CD4-positive, alpha-beta T cell (primary cell): ENCODE data around the gene DES. TPM values are rescaled to one million over a fixed set of nuclear protein-coding genes. Genes with fewer than 3 reads are reported as not detected.

ENCODE experiments used
- ATAC-seq: fragments of 200-7000 bp; cut with Tn5 transposase; one replicate; pipeline ENCODE4 v1.10.0; 2022; ENCODE audit warnings: mild to moderate bottlenecking; ENCODE audit not compliant: poor library complexity
- CTCF ChIA-PET: fragments of 350-600 bp; sonication (Branson Sonifier 250); formaldehyde crosslinking; loops from one replicate; lab custom pipeline; 2021; ENCODE audit warnings: antibody characterized with exemption, inconsistent platforms; lab: Charles Lee
- POLR2A ChIA-PET: fragments of 350-600 bp; sonication (Branson Sonifier 250); formaldehyde crosslinking; loops from one replicate; lab custom pipeline; 2021; ENCODE audit warnings: antibody characterized with exemption, inconsistent platforms; lab: Charles Lee
- DNase-seq, 14 experiments: peaks; one replicate each; pipeline ENCODE4 v3.0.0-alpha.2; 2013 to 2020; ENCODE audit warnings: mixed read lengths in 2 of 14
- H3K27ac ChIP-seq, 2 donors: one replicate each; pipeline versions ENCODE4 v1.5.1 to v1.7.0; 2013; ENCODE audit warnings: low read length in 2 of 2, low read depth in 1 of 2, mild to moderate bottlenecking in 1 of 2
- H3K27me3 ChIP-seq, 2 experiments: 1 replicate in 1 of 2; 2 replicates in 1 of 2; pipeline versions ENCODE4 v1.6.1 to v1.7.0; 2013; ENCODE audit warnings: low read length in 2 of 2, control low read depth in 1 of 2, mild to moderate bottlenecking in 1 of 2, moderate library complexity in 1 of 2; ENCODE audit not compliant: insufficient read depth in 2 of 2, control insufficient read depth in 1 of 2
- H3K36me3 ChIP-seq: one replicate; pipeline ENCODE4 v1.6.1; 2013; ENCODE audit warnings: low read length, control low read depth; ENCODE audit not compliant: insufficient read depth
- H3K4me1 ChIP-seq: one replicate; pipeline ENCODE4 v1.6.1; 2013; ENCODE audit warnings: low read length, control low read depth; ENCODE audit not compliant: insufficient read depth
- H3K4me3 ChIP-seq: one replicate; pipeline ENCODE4 v1.5.1; 2013; ENCODE audit warnings: mild to moderate bottlenecking, low read length, moderate library complexity
- H3K9me3 ChIP-seq, 2 experiments: 1 replicate in 1 of 2; 2 replicates in 1 of 2; pipeline versions ENCODE4 v1.6.1 to v1.7.0; 2013; ENCODE audit warnings: low read length in 2 of 2, mild to moderate bottlenecking in 2 of 2, control low read depth in 1 of 2, moderate library complexity in 1 of 2; ENCODE audit not compliant: control insufficient read depth in 1 of 2, insufficient read depth in 1 of 2
- H3K27ac Mint-ChIP-seq: one replicate; pipeline ENCODE4 v1.8.0; 2020; ENCODE audit warnings: mixed read lengths
- H3K27me3 Mint-ChIP-seq: one replicate; pipeline ENCODE4 v1.8.0; 2021; ENCODE audit warnings: mixed read lengths
- H3K36me3 Mint-ChIP-seq: one replicate; pipeline ENCODE4 v1.8.0; 2021; ENCODE audit warnings: low read depth, mixed read lengths
- H3K4me1 Mint-ChIP-seq: one replicate; pipeline ENCODE4 v1.8.0; 2021; ENCODE audit warnings: low read depth, mixed read lengths
- H3K4me3 Mint-ChIP-seq: one replicate; pipeline ENCODE4 v1.8.0; 2020; ENCODE audit warnings: mild to moderate bottlenecking, mixed read lengths
- H3K9me3 Mint-ChIP-seq: one replicate; pipeline ENCODE4 v1.8.0; 2020; ENCODE audit warnings: mixed read lengths
- intact Hi-C, 2 experiments: fragments of 100-400 bp; cut with DNase I in 1 of 2; cut with micrococcal nuclease in 1 of 2; formaldehyde crosslinking; loops; one replicate each; pipeline versions ENCODE4 v1.15.1 to v1.9.0; 2023 to 2025; cut with DNase I, micrococcal nuclease
- total RNA-seq, 174 experiments: library from RNA in 2 of 174; stranded (reverse) in 2 of 174; gene quantifications; one replicate each; pipeline ENCODE4 v1.2.3 and lab custom pipeline; 2021 to 2026
- TF ChIP-seq, protein P1 (sequence below): fragments of 200-600 bp; IDR thresholded peaks from one replicate; pipeline ENCODE4 v1.8.0; 2022; ENCODE audit warnings: antibody characterized with exemption, mild to moderate bottlenecking

The DES gene
- total RNA-seq, 2 experiments from 2014 or later = not detected

DNA sequence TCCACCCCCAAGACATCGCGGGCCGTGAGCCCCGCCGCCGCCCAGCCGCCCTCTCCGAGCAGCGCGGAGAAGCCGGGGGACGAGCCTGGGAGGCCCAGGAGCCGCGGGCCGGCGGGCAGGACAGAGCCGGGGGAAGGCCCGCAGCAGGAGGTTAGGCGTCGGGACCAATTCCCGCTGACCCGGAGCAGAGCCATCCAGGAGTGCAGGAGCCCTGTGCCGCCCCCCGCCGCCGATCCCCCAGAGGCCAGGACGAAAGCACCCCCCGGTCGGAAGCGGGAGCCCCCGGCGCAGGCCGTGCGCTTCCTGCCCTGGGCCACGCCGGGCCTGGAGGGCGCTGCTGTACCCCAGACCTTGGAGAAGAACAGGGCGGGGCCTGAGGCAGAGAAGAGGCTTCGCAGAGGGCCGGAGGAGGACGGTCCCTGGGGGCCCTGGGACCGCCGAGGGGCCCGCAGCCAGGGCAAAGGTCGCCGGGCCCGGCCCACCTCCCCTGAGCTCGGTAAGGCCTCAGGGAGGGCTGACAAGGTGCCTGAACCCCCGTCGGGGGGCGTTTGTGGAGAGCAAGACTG is 30.7 kb downstream of the DES start:
- Histone ChIP-seq H3K27ac (no peak overlapping the region), H3K4me1 (no peaks in the 10 kb centered on the region), H3K27me3 (peaks cover 26 to 35% of the 10 kb centered on the region in 2 experiments), H3K36me3 (no peaks in the 10 kb centered on the region), H3K9me3 (peaks cover 0 to 4% of the 10 kb centered on the region in 2 experiments), H3K4me3 (no peak overlapping the region)
- POLR2A ChIA-PET = no interaction called here
- DNase-seq (peak in 1 of 14 experiments; percentile 11), ATAC-seq (no peak)
- no peaks in the 10 kb centered on the region for H3K36me3 Mint-ChIP-seq
- intact Hi-C loops = no loop called here
- H3K4me3 Mint-ChIP-seq = no peak overlapping the region
- no peak overlapping the region for H3K27ac Mint-ChIP-seq
- H3K4me1 Mint-ChIP-seq = no peaks in the 10 kb centered on the region
- TF ChIP-seq, protein P1, sequence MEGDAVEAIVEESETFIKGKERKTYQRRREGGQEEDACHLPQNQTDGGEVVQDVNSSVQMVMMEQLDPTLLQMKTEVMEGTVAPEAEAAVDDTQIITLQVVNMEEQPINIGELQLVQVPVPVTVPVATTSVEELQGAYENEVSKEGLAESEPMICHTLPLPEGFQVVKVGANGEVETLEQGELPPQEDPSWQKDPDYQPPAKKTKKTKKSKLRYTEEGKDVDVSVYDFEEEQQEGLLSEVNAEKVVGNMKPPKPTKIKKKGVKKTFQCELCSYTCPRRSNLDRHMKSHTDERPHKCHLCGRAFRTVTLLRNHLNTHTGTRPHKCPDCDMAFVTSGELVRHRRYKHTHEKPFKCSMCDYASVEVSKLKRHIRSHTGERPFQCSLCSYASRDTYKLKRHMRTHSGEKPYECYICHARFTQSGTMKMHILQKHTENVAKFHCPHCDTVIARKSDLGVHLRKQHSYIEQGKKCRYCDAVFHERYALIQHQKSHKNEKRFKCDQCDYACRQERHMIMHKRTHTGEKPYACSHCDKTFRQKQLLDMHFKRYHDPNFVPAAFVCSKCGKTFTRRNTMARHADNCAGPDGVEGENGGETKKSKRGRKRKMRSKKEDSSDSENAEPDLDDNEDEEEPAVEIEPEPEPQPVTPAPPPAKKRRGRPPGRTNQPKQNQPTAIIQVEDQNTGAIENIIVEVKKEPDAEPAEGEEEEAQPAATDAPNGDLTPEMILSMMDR = no peak
- peaks cover 38% of the 10 kb centered on the region for H3K27me3 Mint-ChIP-seq
- no peaks in the 10 kb centered on the region for H3K9me3 Mint-ChIP-seq
- CTCF ChIA-PET = no interaction called here

DNA sequence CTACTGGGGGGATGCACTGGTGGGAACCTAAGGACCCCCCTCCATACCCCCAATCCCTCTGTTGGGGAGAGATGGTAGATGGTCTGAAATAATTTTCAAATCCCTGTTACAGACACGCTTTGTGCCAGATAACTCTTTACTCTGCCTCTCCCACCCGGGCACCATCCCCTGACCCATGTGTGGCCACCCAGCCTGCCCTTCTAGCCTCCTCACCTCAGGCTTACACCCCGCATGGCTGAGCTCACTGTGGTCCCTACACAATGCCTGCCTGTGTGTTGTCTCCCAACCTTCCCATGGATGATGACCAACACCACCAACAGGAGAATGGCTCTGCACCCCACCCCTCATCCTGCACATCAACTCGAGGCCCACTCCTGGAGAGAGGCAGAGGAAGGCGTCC is 31.4 kb downstream of the DES start:
- Histone ChIP-seq H3K4me1 (no peaks in the 10 kb centered on the region), H3K9me3 (peaks cover 0 to 4% of the 10 kb centered on the region in 2 experiments), H3K36me3 (no peaks in the 10 kb centered on the region), H3K27ac (no peak overlapping the region), H3K4me3 (no peak overlapping the region), H3K27me3 (peaks cover 26 to 35% of the 10 kb centered on the region in 2 experiments)
- CTCF ChIA-PET = no interaction called here
- TF ChIP-seq, protein P1 = no peak
- H3K4me1 Mint-ChIP-seq = no peaks in the 10 kb centered on the region
- no peak for ATAC-seq
- no peaks in the 10 kb centered on the region for H3K36me3 Mint-ChIP-seq
- no peak for DNase-seq
- no peak overlapping the region for H3K27ac Mint-ChIP-seq
- intact Hi-C loops = no loop called here
- POLR2A ChIA-PET = no interaction called here
- no peaks in the 10 kb centered on the region for H3K9me3 Mint-ChIP-seq
- H3K27me3 Mint-ChIP-seq = peaks cover 34% of the 10 kb centered on the region
- peak overlapping the region; percentile 1 for H3K4me3 Mint-ChIP-seq

DNA sequence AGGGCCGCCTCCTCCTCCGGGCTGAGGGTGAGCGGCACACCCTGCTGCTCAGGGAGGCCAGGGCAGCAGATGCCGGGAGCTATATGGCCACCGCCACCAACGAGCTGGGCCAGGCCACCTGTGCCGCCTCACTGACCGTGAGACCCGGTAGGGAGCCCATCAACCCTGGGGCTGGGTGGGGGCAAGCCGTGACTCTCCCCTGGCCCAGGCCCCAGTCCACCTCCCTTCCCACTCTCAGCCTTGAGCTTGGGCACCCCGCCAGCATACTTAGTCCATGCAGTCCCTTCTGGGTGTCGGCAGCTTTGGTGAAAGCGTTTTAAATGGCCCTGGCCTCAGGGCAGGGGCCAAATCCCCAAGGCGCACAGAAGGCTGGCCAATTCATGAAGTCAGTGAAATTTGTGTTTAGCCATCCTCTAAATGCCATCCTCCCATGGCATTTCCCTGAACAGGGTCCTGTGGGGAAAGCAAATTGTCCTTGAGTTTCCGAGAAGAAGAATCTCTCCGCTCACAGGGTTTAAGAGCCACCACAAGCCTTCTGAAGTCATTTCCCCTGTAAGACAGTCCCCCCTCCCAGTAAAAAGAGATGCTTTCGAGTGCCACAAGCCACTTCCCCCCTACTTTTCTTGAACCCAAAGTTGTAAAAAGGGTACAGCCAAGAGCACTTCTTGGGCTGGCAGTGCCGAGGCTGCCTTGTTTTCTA is 33.6 kb downstream of the DES start:
- H3K4me1 Mint-ChIP-seq = no peaks in the 10 kb centered on the region
- POLR2A ChIA-PET = no interaction called here
- Histone ChIP-seq H3K4me1 (no peaks in the 10 kb centered on the region), H3K4me3 (no peak overlapping the region), H3K9me3 (peaks cover 0 to 4% of the 10 kb centered on the region in 2 experiments), H3K27ac (no peak overlapping the region), H3K36me3 (no peaks in the 10 kb centered on the region), H3K27me3 (peaks cover 21 to 32% of the 10 kb centered on the region in 2 experiments)
- no peaks in the 10 kb centered on the region for H3K36me3 Mint-ChIP-seq
- H3K4me3 Mint-ChIP-seq = no peak overlapping the region
- no peak for ATAC-seq
- CTCF ChIA-PET = no interaction called here
- TF ChIP-seq, protein P1 = no peak
- H3K9me3 Mint-ChIP-seq = no peaks in the 10 kb centered on the region
- DNase-seq = no peak
- peaks cover 27% of the 10 kb centered on the region for H3K27me3 Mint-ChIP-seq
- intact Hi-C loops = no loop called here
- no peak overlapping the region for H3K27ac Mint-ChIP-seq
